ENCODE data around the gene KRT79. TPM values are rescaled to one million over a fixed set of nuclear protein-coding genes. Genes with fewer than 3 reads are reported as not detected.

The KRT79 gene
- total and polyA plus RNA-seq, 9 of the 15 experiments (the other 6 are each of a cell fraction or from before 2014, with no cell fraction given), result 0.03 to 2.3 (median 0.23) TPM; not detected in 2

GRCh38 chr12:52794479-52795331 is 39.4 kb downstream of the KRT79 start (continued):
- TF ChIP-seq XRCC4 (IDR thresholded peaks at IDR 0.05; ENCODE audit: extremely low read depth, insufficient read depth, insufficient read length) (no peak), DPF2 (IDR thresholded peaks at IDR 0.05) (no peak), SMARCA4 (IDR thresholded peaks at IDR 0.05) (no peak), CSDE1 (IDR thresholded peaks at IDR 0.05) (no peak), USF1 (CRISPR knock-in tag; IDR thresholded peaks at IDR 0.05) (no peak), ARID1B (IDR thresholded peaks at IDR 0.05) (peak; percentile 35; the same call in 1 of the 2 replicates), CTCFL (IDR thresholded peaks at IDR 0.05; ENCODE audit: borderline replicate concordance, insufficient read depth, low read depth, low read length, poor library complexity, severe bottlenecking) (no peak), RERE (CRISPR knock-in tag; IDR thresholded peaks at IDR 0.05; ENCODE audit: borderline replicate concordance) (no peak), MBD2 (IDR thresholded peaks at IDR 0.05; ENCODE audit: borderline replicate concordance, low read depth) (no peak)

Data from K562 (cell line).